GM12891 (cell line): ENCODE data around the gene TMEM242.

ENCODE experiments used
- POLR2A ChIP-seq: IDR thresholded peaks from 2 replicates; pipeline ENCODE4 v1.6.1; 2011; ENCODE audit warnings: low read depth, low read length, control low read depth
- POLR2AphosphoS5 ChIP-seq: IDR thresholded peaks from 2 replicates; pipeline ENCODE4 v1.6.1; 2011; ENCODE audit warnings: low read depth, low read length, control low read depth
- SPI1 ChIP-seq: IDR thresholded peaks from 2 replicates; pipeline ENCODE4 v1.6.1; 2011; ENCODE audit warnings: low read depth, low read length, control low read depth

DNA sequence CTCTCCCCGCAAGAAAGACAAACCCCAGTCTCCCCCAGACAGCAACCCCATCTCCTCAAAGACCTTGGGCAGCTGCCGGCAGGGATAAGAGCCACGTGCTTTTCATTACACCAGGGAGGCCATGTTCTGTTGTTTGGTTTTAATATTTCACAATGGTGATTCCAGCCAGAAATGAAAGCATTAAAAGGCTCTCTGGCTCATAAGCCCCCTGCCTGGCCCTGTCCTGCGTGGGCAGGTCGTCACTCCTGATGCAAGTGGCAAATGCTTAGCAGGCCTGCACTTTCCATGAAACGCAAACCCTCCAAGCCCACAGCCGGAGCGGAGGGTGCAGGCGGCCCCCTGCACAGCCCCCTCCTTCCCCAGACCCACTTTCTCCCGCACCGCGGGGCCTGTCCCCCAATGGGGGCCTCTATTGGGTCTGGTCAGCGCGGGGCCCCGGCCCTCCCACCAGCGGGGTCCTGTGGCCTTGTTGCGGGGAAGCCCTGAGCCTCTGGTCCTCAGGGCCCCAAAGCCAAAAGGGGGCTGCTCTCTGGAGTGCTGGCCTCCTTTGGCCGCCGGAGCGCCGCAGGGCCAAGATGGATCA, 77.2 kb downstream of the TMEM242 start:
- no peak for TF ChIP-seq POLR2AphosphoS5
- no peak for TF ChIP-seq SPI1
- TF ChIP-seq POLR2A, result no peak
